Measurements from ENCODE around the gene ABTB2. TPM values are rescaled to one million over a fixed set of nuclear protein-coding genes. Genes with fewer than 3 reads are reported as not detected.

The ABTB2 gene
- total RNA-seq, 2 experiments from 2014 or later: 0.06 to 0.09 TPM

DNA sequence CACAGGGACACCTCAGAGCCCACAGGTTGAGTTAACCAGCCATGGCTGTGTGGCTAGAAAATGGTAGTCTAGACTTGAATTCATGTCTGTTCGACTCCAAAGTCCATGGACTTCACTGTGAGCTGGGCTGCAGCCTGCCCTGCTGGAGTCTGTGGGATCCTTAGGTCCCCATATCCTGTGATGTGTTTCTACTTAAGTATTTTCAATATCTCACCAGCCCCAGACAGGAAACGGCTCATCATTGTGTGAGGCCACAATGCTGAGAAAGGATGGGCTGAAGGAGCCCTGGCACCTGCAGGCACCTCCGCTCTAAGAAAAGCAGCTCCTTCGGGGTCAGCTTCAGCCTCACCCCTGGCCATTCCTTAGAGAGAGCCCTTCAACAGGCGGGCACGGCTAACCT, 159.3 kb downstream of the ABTB2 start:
- TF ChIP-seq, protein P1, sequence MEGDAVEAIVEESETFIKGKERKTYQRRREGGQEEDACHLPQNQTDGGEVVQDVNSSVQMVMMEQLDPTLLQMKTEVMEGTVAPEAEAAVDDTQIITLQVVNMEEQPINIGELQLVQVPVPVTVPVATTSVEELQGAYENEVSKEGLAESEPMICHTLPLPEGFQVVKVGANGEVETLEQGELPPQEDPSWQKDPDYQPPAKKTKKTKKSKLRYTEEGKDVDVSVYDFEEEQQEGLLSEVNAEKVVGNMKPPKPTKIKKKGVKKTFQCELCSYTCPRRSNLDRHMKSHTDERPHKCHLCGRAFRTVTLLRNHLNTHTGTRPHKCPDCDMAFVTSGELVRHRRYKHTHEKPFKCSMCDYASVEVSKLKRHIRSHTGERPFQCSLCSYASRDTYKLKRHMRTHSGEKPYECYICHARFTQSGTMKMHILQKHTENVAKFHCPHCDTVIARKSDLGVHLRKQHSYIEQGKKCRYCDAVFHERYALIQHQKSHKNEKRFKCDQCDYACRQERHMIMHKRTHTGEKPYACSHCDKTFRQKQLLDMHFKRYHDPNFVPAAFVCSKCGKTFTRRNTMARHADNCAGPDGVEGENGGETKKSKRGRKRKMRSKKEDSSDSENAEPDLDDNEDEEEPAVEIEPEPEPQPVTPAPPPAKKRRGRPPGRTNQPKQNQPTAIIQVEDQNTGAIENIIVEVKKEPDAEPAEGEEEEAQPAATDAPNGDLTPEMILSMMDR (conservative IDR thresholded peaks at IDR 0.05; ENCODE audit: low read length): no peak
- H3K27ac ChIP-seq (ENCODE audit: low read depth, low read length, poor library complexity, severe bottlenecking): no peak overlapping the region
- DNase-seq (ENCODE audit: low spot score): no peak
- ChIA-PET CTCF (ENCODE audit: unreplicated experiment) (no interaction called here), POLR2A (interaction anchor here (0.6 kb wide), 1 partner anchor 85 kb away, joined by 3 read pairs; no protein-coding TSS in a partner anchor)
- H3K4me2 ChIP-seq (ENCODE audit: low read length): no peak overlapping the region
- no peak overlapping the region for H3K4me3 ChIP-seq (ENCODE audit: low read depth, low read length, poor library complexity, severe bottlenecking)
- intact Hi-C loops (cut with micrococcal nuclease; ENCODE audit: unreplicated experiment): no loop called here
- no peaks in the 10 kb centered on the region for H3K9me3 ChIP-seq (ENCODE audit: low read length)
- no peaks in the 10 kb centered on the region for H3K36me3 ChIP-seq (ENCODE audit: insufficient read depth, low read length)
- no peaks in the 10 kb centered on the region for H3K9me2 ChIP-seq (ENCODE audit: insufficient read depth, low read length)
- H4K20me1 ChIP-seq (ENCODE audit: insufficient read depth, low read length): no peaks in the 10 kb centered on the region
- BruUV-seq (replicated peaks): no TSS peak
- no peaks in the 10 kb centered on the region for H3K79me2 ChIP-seq (ENCODE audit: insufficient read depth, low read depth, low read length)
- no peak overlapping the region for H2AFZ ChIP-seq (ENCODE audit: low read length)
- H3K4me1 ChIP-seq (ENCODE audit: insufficient read depth, low read length, poor library complexity, severe bottlenecking): peaks cover 15% of the 10 kb centered on the region

DNA sequence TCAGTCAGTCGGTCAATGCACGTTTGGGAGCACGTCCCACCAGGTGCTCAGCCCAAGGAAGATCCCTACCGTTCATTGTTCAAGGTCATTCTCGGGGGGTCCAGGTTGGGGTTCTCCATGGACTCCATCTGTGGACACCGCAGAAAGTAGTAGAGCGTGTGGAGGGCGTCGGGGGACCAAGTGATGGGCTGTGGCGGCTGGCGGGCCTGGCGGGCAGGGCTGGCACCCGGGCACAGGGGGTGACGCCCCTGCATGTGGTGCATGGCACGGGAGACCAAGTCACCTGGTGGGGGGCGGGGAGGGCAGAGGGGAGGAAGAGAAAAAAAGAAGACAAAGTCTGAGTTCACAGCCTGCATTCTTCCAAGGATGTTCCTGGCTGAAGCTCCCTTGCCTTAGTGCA, 160.6 kb downstream of the ABTB2 start:
- peaks cover 5% of the 10 kb centered on the region for H3K4me1 ChIP-seq (ENCODE audit: insufficient read depth, low read length, poor library complexity, severe bottlenecking)
- POLR2A ChIA-PET: no interaction called here
- H3K4me3 ChIP-seq (ENCODE audit: low read depth, low read length, poor library complexity, severe bottlenecking): no peak overlapping the region
- CTCF ChIA-PET (ENCODE audit: unreplicated experiment): no interaction called here
- no peak overlapping the region for H2AFZ ChIP-seq (ENCODE audit: low read length)
- no peaks in the 10 kb centered on the region for H3K9me3 ChIP-seq (ENCODE audit: low read length)
- H3K27ac ChIP-seq (ENCODE audit: low read depth, low read length, poor library complexity, severe bottlenecking): no peak overlapping the region
- no peak for DNase-seq (ENCODE audit: low spot score)
- no peaks in the 10 kb centered on the region for H3K36me3 ChIP-seq (ENCODE audit: insufficient read depth, low read length)
- no TSS peak for BruUV-seq (replicated peaks)
- no peak overlapping the region for H3K4me2 ChIP-seq (ENCODE audit: low read length)
- H3K9me2 ChIP-seq (ENCODE audit: insufficient read depth, low read length): no peaks in the 10 kb centered on the region
- H3K79me2 ChIP-seq (ENCODE audit: insufficient read depth, low read depth, low read length): no peaks in the 10 kb centered on the region
- H4K20me1 ChIP-seq (ENCODE audit: insufficient read depth, low read length): no peaks in the 10 kb centered on the region
- TF ChIP-seq, protein P1 (conservative IDR thresholded peaks at IDR 0.05; ENCODE audit: low read length): no peak
- no peak for TF ChIP-seq EZH2phosphoT487 (IDR thresholded peaks at IDR 0.05; ENCODE audit: borderline replicate concordance, low read depth, low read length)
- intact Hi-C loops (cut with micrococcal nuclease; ENCODE audit: unreplicated experiment): no loop called here

DNA sequence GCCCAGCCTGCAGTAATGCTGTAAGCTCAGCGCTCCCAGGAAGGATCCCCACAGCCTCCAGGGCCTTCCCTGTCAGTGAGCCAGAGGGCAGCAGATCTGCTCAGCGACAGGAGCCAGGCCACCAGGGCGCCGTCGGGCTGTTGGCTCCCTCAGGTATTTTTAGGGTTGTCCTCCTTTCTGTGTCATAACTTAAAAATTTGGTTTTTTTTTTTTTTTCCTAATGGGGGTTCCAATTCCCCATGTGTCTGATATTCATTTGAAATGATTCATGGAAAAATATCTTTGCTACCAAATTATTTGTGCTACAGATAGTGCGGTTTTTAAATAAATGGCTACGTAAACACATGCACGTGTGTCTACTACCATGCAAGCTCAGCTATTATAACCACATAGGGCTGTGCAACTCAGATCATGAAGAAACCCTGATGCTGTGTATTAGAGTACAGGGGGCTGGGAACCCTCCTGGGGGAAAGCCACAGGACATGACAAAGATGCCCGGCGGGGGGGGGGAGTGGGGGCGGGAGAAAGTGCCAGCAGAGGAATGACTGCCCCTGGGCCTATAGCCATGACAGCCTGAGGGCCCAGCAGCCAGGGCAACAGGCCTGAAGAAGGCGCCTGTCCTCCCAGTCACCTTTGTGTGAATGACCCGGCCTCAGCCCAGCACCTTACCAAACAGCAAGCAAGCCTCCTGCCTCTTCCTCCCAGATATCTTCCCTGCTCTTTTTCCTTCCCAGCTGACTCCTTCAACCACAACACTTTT, 163.1 kb downstream of the ABTB2 start:
- DNase-seq (ENCODE audit: low spot score): no peak
- ChIA-PET POLR2A (interaction anchor here (1.0 kb wide), 1 partner anchor 8 kb away, joined by 3 read pairs; no protein-coding TSS in a partner anchor), CTCF (ENCODE audit: unreplicated experiment) (no interaction called here)
- TF ChIP-seq, protein P1 (conservative IDR thresholded peaks at IDR 0.05; ENCODE audit: low read length): no peak
- no peak for TF ChIP-seq EZH2phosphoT487 (IDR thresholded peaks at IDR 0.05; ENCODE audit: borderline replicate concordance, low read depth, low read length)
- H3K27ac ChIP-seq (ENCODE audit: low read depth, low read length, poor library complexity, severe bottlenecking): no peak overlapping the region
- intact Hi-C loops (cut with micrococcal nuclease; ENCODE audit: unreplicated experiment): no loop called here
- BruUV-seq (replicated peaks): no TSS peak
- H3K4me2 ChIP-seq (ENCODE audit: low read length): no peak overlapping the region
- no peaks in the 10 kb centered on the region for H4K20me1 ChIP-seq (ENCODE audit: insufficient read depth, low read length)
- H2AFZ ChIP-seq (ENCODE audit: low read length): no peak overlapping the region
- no peaks in the 10 kb centered on the region for H3K9me3 ChIP-seq (ENCODE audit: low read length)
- H3K4me1 ChIP-seq (ENCODE audit: insufficient read depth, low read length, poor library complexity, severe bottlenecking): peaks cover 16% of the 10 kb centered on the region
- no peaks in the 10 kb centered on the region for H3K36me3 ChIP-seq (ENCODE audit: insufficient read depth, low read length)
- no peaks in the 10 kb centered on the region for H3K9me2 ChIP-seq (ENCODE audit: insufficient read depth, low read length)
- no peaks in the 10 kb centered on the region for H3K79me2 ChIP-seq (ENCODE audit: insufficient read depth, low read depth, low read length)
- no peak overlapping the region for H3K4me3 ChIP-seq (ENCODE audit: low read depth, low read length, poor library complexity, severe bottlenecking)
